ENCODE data around the gene ANKRD44. TPM values are rescaled to one million over a fixed set of nuclear protein-coding genes. Genes with fewer than 3 reads are reported as not detected.

ANKRD44 gene
- total and polyA plus RNA-seq, 2 of the 8 experiments (the other 6 are each of a cell fraction or from before 2014, with no cell fraction given): 1.2 to 1.3 TPM

DNA sequence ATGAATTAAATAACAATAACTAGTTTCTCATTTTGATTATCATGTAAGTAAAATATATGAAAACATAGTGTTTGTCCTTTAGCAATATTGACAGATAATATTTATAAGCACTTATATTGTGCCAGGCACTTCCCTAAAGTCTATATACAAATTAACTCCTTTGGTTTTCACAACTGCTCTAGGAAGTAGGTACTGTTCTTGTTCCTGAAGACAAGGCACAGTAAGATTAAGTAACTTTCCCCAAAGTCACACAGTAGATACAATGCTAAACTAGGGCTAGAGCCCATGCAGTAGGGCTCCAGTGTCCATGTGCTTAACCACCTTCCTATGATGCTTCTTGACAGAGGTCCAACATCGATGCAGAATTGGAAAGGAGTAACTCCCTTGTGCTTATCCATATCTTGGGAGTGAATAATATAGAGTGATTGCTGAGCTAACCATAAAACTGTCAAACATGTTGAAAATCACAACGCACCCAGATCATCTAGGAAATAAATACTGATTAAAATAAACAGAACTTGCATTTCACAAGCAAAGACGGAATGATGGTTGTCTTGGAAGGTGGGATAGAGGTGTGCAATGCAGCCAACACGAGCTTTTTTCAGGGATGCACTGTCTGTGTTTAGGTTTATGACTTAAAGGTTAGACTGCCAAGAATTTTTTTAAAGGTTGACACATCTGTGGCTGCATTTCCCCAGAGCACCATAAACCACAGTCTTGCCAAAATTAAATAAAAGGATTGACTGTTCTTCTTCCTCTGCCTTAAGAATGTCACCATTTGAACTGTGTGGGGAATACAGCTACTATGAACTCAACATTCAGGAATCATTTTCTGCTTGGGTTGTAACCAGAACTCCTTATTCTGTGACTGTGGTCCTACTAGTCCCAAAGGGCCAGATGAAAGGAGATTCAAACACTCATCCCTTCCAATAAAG, 80.8 kb downstream of the ANKRD44 start:
- no peaks in the 10 kb centered on the region; a peak in 1 of 7 replicates for H3K4me1 ChIP-seq (replicated peaks in 1 of 4; ENCODE audit: control insufficient read depth in 3 of 4, insufficient read depth in 4 of 4, low read length in 3 of 4)
- H3K56ac ChIP-seq (replicated peaks; ENCODE audit: insufficient read length, low read depth, low read length): no peak overlapping the region
- no peak overlapping the region for H2BK20ac ChIP-seq (ENCODE audit: low read length)
- 82% methylated on average over 4 of the region's 4 CpGs; no CpG with 5 or more reads in 1 of the 2 experiments for WGBS, 2 experiments (ENCODE audit: extremely low coverage in 1 of 2, insufficient coverage in 1 of 2, insufficient read length in 1 of 2, insufficient replicate concordance in 2 of 2, low coverage in 1 of 2, low lambda C conversion rate in 2 of 2, missing lambda C conversion rate in 1 of 2)
- no peak overlapping the region for H2AK5ac ChIP-seq (ENCODE audit: low read depth, low read length)
- no peak overlapping the region for H3K4me2 ChIP-seq (ENCODE audit: insufficient read depth in 1 of 2, low read depth in 2 of 2, low read length in 2 of 2)
- no peak overlapping the region for H2BK120ac ChIP-seq (replicated peaks; ENCODE audit: low read depth, low read length)
- H2BK15ac ChIP-seq (ENCODE audit: low read length): no peak overlapping the region
- H3K23ac ChIP-seq (ENCODE audit: insufficient read length): no peak overlapping the region
- no peaks in the 10 kb centered on the region for H3K9me3 ChIP-seq (ENCODE audit: insufficient read depth in 2 of 2, low read depth in 1 of 2, low read length in 1 of 2)
- H3K4ac ChIP-seq (replicated peaks; ENCODE audit: insufficient read length, low read depth, low read length): no peak overlapping the region
- H4K91ac ChIP-seq (replicated peaks; ENCODE audit: insufficient read length, low read length): no peak overlapping the region
- ChIA-PET CTCF (ENCODE audit: partially characterized antibody) (no interaction called here), POLR2A (ENCODE audit: partially characterized antibody) (no interaction called here)
- TF ChIP-seq TAF1 (IDR thresholded peaks at IDR 0.05; ENCODE audit: low read depth, low read length) (no peak), CBX8 (IDR thresholded peaks at IDR 0.05; ENCODE audit: borderline replicate concordance, low read depth, low read length) (no peak)
- H3K9ac ChIP-seq (replicated peaks in 1 of 4; ENCODE audit: extremely low read depth in 1 of 4, low read depth in 3 of 4, low read length in 3 of 4): no peak overlapping the region
- DNase-seq (ENCODE audit: low read depth in 1 of 2, low spot score in 2 of 2) (no peak), FAIRE-seq (no peak)
- H2BK5ac ChIP-seq (ENCODE audit: low read depth, low read length): no peak overlapping the region
- H3K4me3 ChIP-seq (ENCODE audit: extremely low read depth in 1 of 4, insufficient read depth in 2 of 4, low read depth in 3 of 4, low read length in 4 of 4): no peak overlapping the region
- peaks cover 0 to 1% (median 0%) of the 10 kb centered on the region in 4 experiments; a peak in 1 of 7 replicates for H3K27me3 ChIP-seq (replicated peaks in 1 of 4; ENCODE audit: control insufficient read depth in 3 of 4, extremely low read depth in 1 of 4, insufficient read depth in 3 of 4, low read length in 3 of 4)
- no peaks in the 10 kb centered on the region for H3K36me3 ChIP-seq (ENCODE audit: control insufficient read depth in 2 of 4, insufficient read depth in 4 of 4, low read length in 3 of 4)
- no peak overlapping the region for H4K5ac ChIP-seq (ENCODE audit: insufficient read length, low read depth, low read length)
- H4K8ac ChIP-seq (ENCODE audit: extremely low read depth, insufficient read depth, low read length): no peak overlapping the region
- H3K79me1 ChIP-seq (ENCODE audit: low read depth, low read length): no peaks in the 10 kb centered on the region
- no peak overlapping the region for H3K27ac ChIP-seq (ENCODE audit: low read depth, low read length)
- H3K23me2 ChIP-seq (ENCODE audit: low read depth, low read length): no peaks in the 10 kb centered on the region
- H3K14ac ChIP-seq (ENCODE audit: insufficient read length): no peak overlapping the region
- H2AFZ ChIP-seq (ENCODE audit: low read length): no peak overlapping the region
- H4K20me1 ChIP-seq (replicated peaks in 1 of 2; ENCODE audit: control insufficient read depth in 1 of 2, insufficient read depth in 2 of 2, low read length in 2 of 2): no peaks in the 10 kb centered on the region
- no peak overlapping the region for H3K18ac ChIP-seq (ENCODE audit: extremely low read depth, low read length)
- H2BK12ac ChIP-seq (ENCODE audit: low read depth, low read length): no peak overlapping the region
- H3K79me2 ChIP-seq (ENCODE audit: control insufficient read depth in 1 of 2, insufficient read depth in 2 of 2, low read length in 2 of 2): no peaks in the 10 kb centered on the region

All from H1 (cell line).